HepG2 (cell line): ENCODE results near the gene CDKN3. TPM values are rescaled to one million over a fixed set of nuclear protein-coding genes. Genes with fewer than 3 reads are reported as not detected.

Source experiments
- ATAC-seq: fragments of 200-7000 bp; cut with Tn5 transposase; 3 replicates; pipeline ENCODE4 v1.9.1; 2020; ENCODE audit warnings: mild to moderate bottlenecking, moderate library complexity
- BruUV-seq: library from RNA; stranded (reverse); fragments of 400-500 nt; replicated peaks from 2 replicates; lab custom pipeline; 2021; lab: Mats Ljungman, UMichigan
- CTCF ChIA-PET: fragments of 300-600 bp; formaldehyde crosslinking; extraction: SDS; loops from one replicate; lab custom pipeline; 2021; ENCODE audit warnings: low total read pairs, inconsistent platforms, low intra/inter-chr PET ratio; lab: Yijun Ruan, JAX
- POLR2A ChIA-PET: fragments of 350-600 bp; sonication (Branson Sonifier 250); formaldehyde crosslinking; loops from one replicate; lab custom pipeline; 2020; ENCODE audit warnings: antibody characterized with exemption, inconsistent platforms; lab: Yijun Ruan, JAX
- DNase-seq: peaks from one replicate; pipeline ENCODE4 v3.0.0-alpha.2; 2015; ENCODE audit warnings: low spot score
- FAIRE-seq: peaks from 3 replicates; lab custom pipeline; 2011; peaks lifted over from hg19 to GRCh38; lab: Jason Lieb, UNC
- H2AFZ ChIP-seq: one replicate; pipeline ENCODE4 v1.6.1; 2011; ENCODE audit warnings: low read length, inconsistent platforms
- H3K27ac ChIP-seq: fragments of 300-600 bp; 3 replicates; pipeline ENCODE4 v1.8.0; 2011; ENCODE audit warnings: mixed run types, mild to moderate bottlenecking, mixed read lengths, low read length, inconsistent platforms; ENCODE audit not compliant: insufficient read depth; ENCODE audit errors: extremely low read length
- H3K27me3 ChIP-seq, 2 experiments: fragments of 200-600 bp in 1 of 2; 2 replicates in 1 of 2; 3 replicates in 1 of 2; pipeline versions ENCODE4 v1.6.0 to v1.8.0; 2011; ENCODE audit warnings: low read length in 2 of 2, mild to moderate bottlenecking in 2 of 2, moderate library complexity in 2 of 2, inconsistent platforms in 1 of 2; ENCODE audit not compliant: insufficient read depth in 2 of 2, control insufficient read depth in 1 of 2
- H3K36me3 ChIP-seq, 2 experiments: fragments of 200-600 bp in 1 of 2; replicated peaks in 1 of 2; 2 replicates in 1 of 2; 3 replicates in 1 of 2; pipeline versions ENCODE4 v1.5.1 to v1.8.0; 2011; ENCODE audit warnings: low read length in 2 of 2, inconsistent platforms in 1 of 2; ENCODE audit not compliant: insufficient read depth in 2 of 2, control insufficient read depth in 1 of 2
- H3K4me1 ChIP-seq: 2 replicates; pipeline ENCODE4 v1.5.1; 2012; ENCODE audit warnings: low read length, inconsistent platforms; ENCODE audit not compliant: insufficient read depth
- H3K4me2 ChIP-seq: 2 replicates; pipeline ENCODE4 v1.6.0; 2011; ENCODE audit warnings: low read depth, low read length, inconsistent platforms
- H3K4me3 ChIP-seq, 3 experiments: fragments of 200-600 bp in 1 of 3; sonication (generic), shearing (Covaris generic) in 1 of 3; replicated peaks in 1 of 3; 2 replicates each; pipeline ENCODE4 v1.5.1; 2011 to 2016; ENCODE audit warnings: low read length in 3 of 3, inconsistent platforms in 2 of 3, low read depth in 2 of 3, mild to moderate bottlenecking in 2 of 3, control low read depth in 1 of 3, mixed read lengths in 1 of 3; ENCODE audit not compliant: insufficient read depth in 1 of 3
- H3K79me2 ChIP-seq: one replicate; pipeline ENCODE4 v1.6.1; 2011; ENCODE audit warnings: low read length, inconsistent platforms; ENCODE audit not compliant: insufficient read depth
- H3K9ac ChIP-seq: 2 replicates; pipeline ENCODE4 v1.6.0; 2011; ENCODE audit warnings: mild to moderate bottlenecking, low read depth, low read length, inconsistent platforms; ENCODE audit not compliant: insufficient read depth
- H3K9me3 ChIP-seq: 2 replicates; pipeline ENCODE4 v1.5.1; 2012; ENCODE audit warnings: mild to moderate bottlenecking, low read length
- H4K20me1 ChIP-seq: 2 replicates; pipeline ENCODE4 v1.6.0; 2011; ENCODE audit warnings: inconsistent platforms, mild to moderate bottlenecking, low read length, moderate library complexity; ENCODE audit not compliant: insufficient read depth
- EZH2 ChIP-seq: conservative IDR thresholded peaks from 2 replicates; pipeline ENCODE4 v1.6.1; 2012; ENCODE audit warnings: mild to moderate bottlenecking, low read depth, low read length, moderate library complexity
- IKZF5 ChIP-seq: IDR thresholded peaks from 2 replicates; pipeline ENCODE4 v1.6.1; 2018; ENCODE audit warnings: missing genetic modification reagents, mild to moderate bottlenecking, missing compliant biosample characterization
- MAFF ChIP-seq: IDR thresholded peaks from 2 replicates; pipeline ENCODE4 v1.6.1; 2011; ENCODE audit warnings: low read depth, low read length, improper control_type of control experiment
- MAX ChIP-seq: IDR thresholded peaks from 2 replicates; pipeline ENCODE4 v1.6.1; 2012; ENCODE audit warnings: inconsistent platforms
- MZF1 ChIP-seq: sonication (generic); formaldehyde crosslinking; IDR thresholded peaks from 2 replicates; pipeline ENCODE4 v1.8.1; 2023; ENCODE audit warnings: mild to moderate bottlenecking, missing genetic modification reagents, borderline replicate concordance
- PHF20 ChIP-seq: sonication (generic); formaldehyde crosslinking; IDR thresholded peaks from 2 replicates; pipeline ENCODE4 v1.5.0; 2020; ENCODE audit warnings: mild to moderate bottlenecking, missing genetic modification reagents
- PRPF4 ChIP-seq: fragments of 200-400 bp; formaldehyde crosslinking; IDR thresholded peaks from 2 replicates; pipeline ENCODE4 v1.6.1; 2016; ENCODE audit warnings: low read length, low read depth; ENCODE audit not compliant: poor library complexity, severe bottlenecking
- RARG ChIP-seq: sonication (generic); formaldehyde crosslinking; IDR thresholded peaks from 2 replicates; pipeline ENCODE4 v1.4.0; 2020; ENCODE audit warnings: low read depth, mild to moderate bottlenecking, missing genetic modification reagents
- RNF2 ChIP-seq: fragments of 450-650 bp; conservative IDR thresholded peaks from 2 replicates; pipeline ENCODE4 v1.6.1; 2016; ENCODE audit warnings: low read depth
- U2AF2 ChIP-seq: fragments of 200-400 bp; formaldehyde crosslinking; IDR thresholded peaks from 2 replicates; pipeline ENCODE4 v1.6.1; 2017; ENCODE audit warnings: low read depth, mild to moderate bottlenecking, low read length
- ZNF225 ChIP-seq: sonication (generic); formaldehyde crosslinking; IDR thresholded peaks from 2 replicates; pipeline ENCODE4 v1.4.0; 2020; ENCODE audit warnings: mild to moderate bottlenecking, missing genetic modification reagents
- ZNF343 ChIP-seq: sonication (generic); formaldehyde crosslinking; IDR thresholded peaks from 2 replicates; pipeline ENCODE4 v1.4.0; 2020; ENCODE audit warnings: mild to moderate bottlenecking, missing genetic modification reagents
- ZNF484 ChIP-seq: sonication (generic); formaldehyde crosslinking; IDR thresholded peaks from 2 replicates; pipeline ENCODE4 v1.5.1; 2020; ENCODE audit warnings: mild to moderate bottlenecking, low read depth, missing genetic modification reagents, borderline replicate concordance
- ZNF777 ChIP-seq: sonication (generic); formaldehyde crosslinking; IDR thresholded peaks from 2 replicates; pipeline ENCODE4 v1.4.0; 2020; ENCODE audit warnings: missing genetic modification reagents
- in situ Hi-C: cut with HindIII; loops from 2 replicates; pipeline ENCODE4 v1.10.0; 2017; ENCODE audit warnings: low pct_unique_long_range_greater_than_20kb; ENCODE audit not compliant: extremely low pct_ligation_motif_present
- intact Hi-C: fragments of 100-400 bp; cut with micrococcal nuclease; formaldehyde crosslinking; loops from one replicate; pipeline ENCODE4 v1.10.0; 2022; ENCODE audit not compliant: unreplicated experiment
- polyA plus RNA-seq, 8 experiments: library from polyadenylated mRNA; depleted of rRNA in 3 of 8; stranded (reverse) in 7 of 8; unstranded in 1 of 8; fragments of >200 nt; fragmentation: Illumina TruSeq in 4 of 8; extraction: Trizol in 4 of 8; gene quantifications; 2 replicates each; pipeline versions ENCODE4 v1.2.1 to v1.2.3, GENCODE V29; 2011 to 2016; ENCODE audit warnings: low read depth in 4 of 8, missing spikeins in 1 of 8, mixed read lengths in 1 of 8; ENCODE audit not compliant: insufficient read depth in 1 of 8
- total RNA-seq, 5 experiments: library from RNA; depleted of rRNA; stranded (reverse); fragments of >200 nt; fragmentation: Illumina TruSeq; extraction: Trizol; gene quantifications; 2 replicates each; pipeline ENCODE4 v1.2.3, GENCODE V29; 2016; ENCODE audit warnings: low read depth in 1 of 5

Gene CDKN3
- total and polyA plus RNA-seq, 2 of the 13 experiments (the other 11 are each of a cell fraction or from before 2014, with no cell fraction given): 63.0 to 88.9 TPM

GRCh38 chr14:54465654-54466053 lies 68.8 kb downstream of the CDKN3 start (continued):
- no peak for TF ChIP-seq RARG (CRISPR knock-in tag)
- TF ChIP-seq, all 625 proteins: peak for 0

- no peak overlapping the region for H3K27ac ChIP-seq
- H3K9me3 ChIP-seq: peaks cover 12% of the 10 kb centered on the region
- ATAC-seq (no peak), FAIRE-seq (no peak), DNase-seq (no peak)
- H3K79me2 ChIP-seq: no peaks in the 10 kb centered on the region
- H3K36me3 ChIP-seq: no peaks in the 10 kb centered on the region; a peak in 1 of 5 replicates
- no peak overlapping the region for H2AFZ ChIP-seq
- in situ Hi-C loops (no loop called here), intact Hi-C loops (no loop called here)
- CTCF ChIA-PET: no interaction called here
- peaks cover 21% of the 10 kb centered on the region; the same call in 1 of the 2 replicates for H3K4me1 ChIP-seq
- no peak for TF ChIP-seq MAX
- no peak for TF ChIP-seq ZNF225
- no peak for TF ChIP-seq PRPF4
- TF ChIP-seq ZNF777 (CRISPR knock-in tag): no peak
- TF ChIP-seq EZH2: no peak
- no peak for TF ChIP-seq MZF1 (CRISPR knock-in tag)
- no peak for TF ChIP-seq U2AF2
- TF ChIP-seq MAFF: no peak
- no peak for TF ChIP-seq ZNF484
- TF ChIP-seq ZNF343 (CRISPR knock-in tag): no peak
- no peak for TF ChIP-seq PHF20 (CRISPR knock-in tag)
- no peak for TF ChIP-seq IKZF5 (CRISPR knock-in tag)
- TF ChIP-seq RNF2: no peak
- H3K4me3 ChIP-seq: no peak overlapping the region
- no peak overlapping the region for H3K9ac ChIP-seq
- no peak overlapping the region for H3K4me2 ChIP-seq
- BruUV-seq: no TSS peak
- H4K20me1 ChIP-seq: no peaks in the 10 kb centered on the region
- H3K27me3 ChIP-seq: no peaks in the 10 kb centered on the region
- POLR2A ChIA-PET: no interaction called here
Measured at GRCh38 chr14:54467280-54467679, 70.5 kb downstream of the CDKN3 start.

Other genes starting within 250 kb of the CDKN3 start
- gene CNIH1, start 44.4 kb downstream of the CDKN3 start, total RNA-seq (2016; rRNA removed; fragmentation: Illumina TruSeq; extraction: Trizol): 141 and 166 TPM in 2 replicates
- gene CNIH1, start 44.4 kb downstream of the CDKN3 start, polyA plus RNA-seq (2011; rRNA removed): 335 and 421 TPM in 2 replicates
- gene GMFB, start 92.0 kb downstream of the CDKN3 start, total RNA-seq (2016; rRNA removed; fragmentation: Illumina TruSeq; extraction: Trizol): 68.2 and 103 TPM in 2 replicates
- gene GMFB, start 92.0 kb downstream of the CDKN3 start, polyA plus RNA-seq (2011; rRNA removed): 12.9 and 17.3 TPM in 2 replicates
- gene CGRRF1, start 112.9 kb downstream of the CDKN3 start, total RNA-seq (2016; rRNA removed; fragmentation: Illumina TruSeq; extraction: Trizol): 13.3 and 18.2 TPM in 2 replicates
- 11.3 and 16.8 TPM in 2 replicates for gene CGRRF1, start 112.9 kb downstream of the CDKN3 start, polyA plus RNA-seq (2011; rRNA removed)
- 6.9 and 13.0 TPM in 2 replicates for gene SAMD4A, start 170.1 kb downstream of the CDKN3 start, total RNA-seq (2016; rRNA removed; fragmentation: Illumina TruSeq; extraction: Trizol)
- 11.7 and 11.8 TPM in 2 replicates for gene SAMD4A, start 170.1 kb downstream of the CDKN3 start, polyA plus RNA-seq (2011; rRNA removed)